M059J (cell line): ENCODE results near the gene SAMD14. TPM values are rescaled to one million over a fixed set of nuclear protein-coding genes. Genes with fewer than 3 reads are reported as not detected.

ENCODE experiments used
- total RNA-seq: library from RNA; depleted of rRNA; stranded (reverse); fragments of >200 nt; shearing (Covaris generic); gene quantifications from 2 replicates; pipeline ENCODE4 v1.2.3, GENCODE V29; 2014; rRNA removed

Gene SAMD14
- total RNA-seq, 1 experiment from 2014 or later: 0.49 TPM

Other genes starting within 250 kb of the SAMD14 start
- 5.5 and 7.4 TPM in 2 replicates for gene DLX4, start 161.0 kb downstream of the SAMD14 start, total RNA-seq
- 0.15 and 0.96 TPM in 2 replicates for gene DLX3, start 134.9 kb downstream of the SAMD14 start, total RNA-seq
- 365 and 711 TPM in 2 replicates for gene ITGA3, start 74.0 kb downstream of the SAMD14 start, total RNA-seq
- 27.2 and 38.2 TPM in 2 replicates for gene PDK2, start 34.8 kb downstream of the SAMD14 start, total RNA-seq
- gene PPP1R9B, start 20.5 kb upstream of the SAMD14 start, total RNA-seq: 14.6 and 36.1 TPM in 2 replicates
- gene SGCA, start 35.8 kb upstream of the SAMD14 start, total RNA-seq: not detected in 2 replicates
- 41.9 and 81.3 TPM in 2 replicates for gene COL1A1, start 71.5 kb upstream of the SAMD14 start, total RNA-seq
- gene TMEM92, start 144.3 kb upstream of the SAMD14 start, total RNA-seq: 0.99 and 5.2 TPM in 2 replicates
- gene XYLT2, start 216.0 kb upstream of the SAMD14 start, total RNA-seq: 17.8 and 37.4 TPM in 2 replicates
- 89.9 and 119 TPM in 2 replicates for gene MRPL27, start 243.0 kb upstream of the SAMD14 start, total RNA-seq
- gene EME1, start 243.1 kb upstream of the SAMD14 start, total RNA-seq: 6.1 and 9.6 TPM in 2 replicates